Smooth muscle cell (in vitro differentiated cells): ENCODE measurements around the gene NOTCH1. TPM values are rescaled to one million over a fixed set of nuclear protein-coding genes. Genes with fewer than 3 reads are reported as not detected.

Source experiments
- DNase-seq: peaks from one replicate; lab custom pipeline; 2025; ENCODE audit not compliant: unreplicated experiment; lab: John Stamatoyannopoulos, UW
- H2AFZ ChIP-seq: fragments of 200-600 bp; sonication (generic); 2 replicates; pipeline ENCODE4 v1.6.0; 2016; ENCODE audit warnings: antibody characterized with exemption, low read depth, mild to moderate bottlenecking
- H3F3A ChIP-seq: fragments of 200-600 bp; sonication (generic); 2 replicates; pipeline ENCODE4 v1.6.0; 2017; ENCODE audit warnings: antibody characterized with exemption, low read depth
- H3K27ac ChIP-seq: fragments of 200-600 bp; sonication (generic); 2 replicates; pipeline ENCODE4 v1.5.1; 2016; ENCODE audit warnings: low read depth, mild to moderate bottlenecking
- H3K27me3 ChIP-seq: fragments of 200-600 bp; sonication (generic); 2 replicates; pipeline ENCODE4 v1.6.1; 2016; ENCODE audit warnings: low read depth, mild to moderate bottlenecking
- H3K36me3 ChIP-seq: fragments of 200-600 bp; sonication (generic); 2 replicates; pipeline ENCODE4 v1.5.1; 2016; ENCODE audit warnings: low read depth
- H3K4me1 ChIP-seq: fragments of 200-600 bp; sonication (generic); 2 replicates; pipeline ENCODE4 v1.5.1; 2016; ENCODE audit warnings: low read depth
- H3K4me2 ChIP-seq: fragments of 200-600 bp; sonication (generic); 2 replicates; pipeline ENCODE4 v1.6.0; 2016; ENCODE audit warnings: mild to moderate bottlenecking
- H3K4me3 ChIP-seq: fragments of 200-600 bp; sonication (generic); 2 replicates; pipeline ENCODE4 v1.5.1; 2016; ENCODE audit warnings: mild to moderate bottlenecking
- H3K79me2 ChIP-seq: fragments of 200-600 bp; sonication (generic); 2 replicates; pipeline ENCODE4 v1.6.0; 2016; ENCODE audit warnings: low read depth, mild to moderate bottlenecking
- H3K9ac ChIP-seq: fragments of 200-600 bp; sonication (generic); 2 replicates; pipeline ENCODE4 v1.6.0; 2016; ENCODE audit warnings: low read depth
- H3K9me3 ChIP-seq: fragments of 200-600 bp; sonication (generic); replicated peaks from 2 replicates; pipeline ENCODE4 v1.5.1; 2016; ENCODE audit warnings: low read depth
- H4K20me1 ChIP-seq: fragments of 200-600 bp; sonication (generic); 2 replicates; pipeline ENCODE4 v1.6.0; 2016; ENCODE audit warnings: low read depth
- CTCF ChIP-seq: fragments of 200-600 bp; sonication (generic); IDR thresholded peaks from 2 replicates; pipeline ENCODE4 v1.5.1; 2017; ENCODE audit warnings: borderline replicate concordance, mild to moderate bottlenecking, antibody characterized with exemption; ENCODE audit not compliant: insufficient read depth, poor library complexity, severe bottlenecking
- WGBS: methylation state at CpG from one replicate; pipeline ENCODE4 v1.1.7; 2016; ENCODE audit warnings: low lambda C conversion rate; 5-methylcytosine and 5-hydroxymethylcytosine counted together
- polyA plus RNA-seq: library from polyadenylated mRNA; unstranded; fragments of >200 nt; fragmentation: Nextera tagmentation; extraction: Ambion mirVana; gene quantifications from 2 replicates; pipeline ENCODE4 v1.2.1, GENCODE V29; 2016
- total RNA-seq: library from RNA; depleted of rRNA; stranded (reverse); fragments of >200 nt; gene quantifications from 2 replicates; pipeline ENCODE4 v1.2.3, GENCODE V29; 2014

Gene NOTCH1
- total and polyA plus RNA-seq, 2 experiments from 2014 or later, result 7.2 to 13.2 TPM

- WGBS, result 97% methylated on average over 46 of the region's 46 CpGs
- peaks cover 4% of the 10 kb centered on the region for H3K36me3 ChIP-seq
- no peak overlapping the region for H3K9ac ChIP-seq
Measured at GRCh38 chr9:136511670-136512592, 33.9 kb downstream of the NOTCH1 start.

GRCh38 chr9:136511144-136511669 is 34.6 kb downstream of the NOTCH1 start:
- peaks cover 4% of the 10 kb centered on the region for H3K36me3 ChIP-seq

More at GRCh38 chr9:136511670-136512592, 33.9 kb downstream of the NOTCH1 start:
- Histone ChIP-seq H3K27ac (no peak overlapping the region), H3K9me3 (no peaks in the 10 kb centered on the region), H2AFZ (no peak overlapping the region), H3K4me3 (no peak overlapping the region), H3F3A (no peaks in the 10 kb centered on the region), H3K4me1 (no peaks in the 10 kb centered on the region), H3K79me2 (no peaks in the 10 kb centered on the region), H3K27me3 (no peaks in the 10 kb centered on the region), H4K20me1 (peaks cover 4% of the 10 kb centered on the region), H3K4me2 (no peak overlapping the region)
- no peak for TF ChIP-seq CTCF
- DNase-seq, result no peak

GRCh38 chr9:136510561-136510960 is 35.3 kb downstream of the NOTCH1 start:
- 94% methylated on average over 14 of the region's 26 CpGs for WGBS

More at GRCh38 chr9:136511144-136511669, 34.6 kb downstream of the NOTCH1 start:
- Histone ChIP-seq H3K79me2 (no peaks in the 10 kb centered on the region), H3K27me3 (no peaks in the 10 kb centered on the region), H3F3A (no peaks in the 10 kb centered on the region), H2AFZ (no peak overlapping the region), H3K4me2 (no peak overlapping the region), H3K4me1 (no peaks in the 10 kb centered on the region), H4K20me1 (peaks cover 4% of the 10 kb centered on the region), H3K4me3 (no peak overlapping the region), H3K9me3 (no peaks in the 10 kb centered on the region), H3K27ac (no peak overlapping the region), H3K9ac (no peak overlapping the region)
- 99% methylated on average over 28 of the region's 28 CpGs for WGBS
- no peak for TF ChIP-seq CTCF
- DNase-seq, result no peak

More at GRCh38 chr9:136510561-136510960, 35.3 kb downstream of the NOTCH1 start:
- TF ChIP-seq CTCF, result no peak
- Histone ChIP-seq H3K9ac (no peak overlapping the region), H2AFZ (no peak overlapping the region), H3K36me3 (peaks cover 4% of the 10 kb centered on the region), H3K4me3 (no peak overlapping the region), H3K4me2 (no peak overlapping the region), H3K9me3 (no peaks in the 10 kb centered on the region), H3K79me2 (no peaks in the 10 kb centered on the region), H3K4me1 (no peaks in the 10 kb centered on the region), H4K20me1 (peaks cover 4% of the 10 kb centered on the region), H3K27me3 (no peaks in the 10 kb centered on the region), H3F3A (no peaks in the 10 kb centered on the region), H3K27ac (no peak overlapping the region)
- no peak for DNase-seq
